DMS79 (cell line): ENCODE data around the gene SPINK13.
"Not testable (repeated sequence)": the region's sequence is repeated elsewhere in the genome, so short reads cannot be mapped to it uniquely, and the experiment has no call there.

Experiments used
- DNase-seq: peaks from one replicate; lab custom pipeline; 2025; lab: John Stamatoyannopoulos, UW

SPINK13 gene

DNA sequence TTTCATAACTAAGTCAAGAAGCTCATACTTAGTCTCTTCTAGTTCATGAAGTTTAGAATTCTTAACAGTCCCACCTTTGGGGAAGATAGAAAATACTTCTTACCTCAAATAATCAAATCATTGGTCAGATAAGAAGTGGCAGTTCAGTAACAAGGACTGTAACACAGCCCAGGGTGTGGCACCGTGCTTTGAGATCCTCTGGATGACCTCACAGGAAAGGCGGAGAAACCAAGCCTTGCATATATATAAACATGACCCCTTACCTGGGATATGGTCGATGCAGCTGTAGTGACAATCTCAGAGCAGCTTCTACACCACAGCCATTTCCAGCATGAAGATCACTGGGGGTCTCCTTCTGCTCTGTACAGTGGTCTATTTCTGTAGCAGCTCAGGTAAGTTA, 43.6 kb downstream of the SPINK13 start, which contains the start of gene SPINK7:
TSS of gene SPINK7 (plus strand) at position 271 of the 400 bp plus-strand sequence. CDS start at position 332, 61 bp downstream.
- DNase-seq = no peak

- DNase-seq = no peak
Observed at GRCh38 chr5:148314187-148314586, 45.6 kb downstream of the SPINK13 start.

DNA sequence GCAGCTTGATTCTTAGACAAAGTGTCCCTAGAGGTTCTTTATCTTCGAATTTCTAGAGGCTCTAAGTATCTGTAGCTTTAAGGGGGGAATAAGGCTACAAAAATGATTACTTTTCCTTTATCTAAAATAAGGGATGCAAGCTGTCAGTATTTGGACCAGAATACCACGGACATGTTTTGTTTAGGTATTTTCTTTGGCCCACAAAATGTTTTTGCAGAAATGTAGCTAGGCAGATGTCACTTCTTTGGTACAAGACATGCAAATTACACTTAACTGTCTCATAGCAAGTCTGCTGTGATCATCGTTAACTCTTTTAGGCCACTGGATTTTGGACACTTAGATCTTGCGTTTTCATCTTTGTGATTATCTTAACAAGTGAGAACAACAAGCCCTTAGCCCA, 46.1 kb downstream of the SPINK13 start:
- no peak for DNase-seq

DNA sequence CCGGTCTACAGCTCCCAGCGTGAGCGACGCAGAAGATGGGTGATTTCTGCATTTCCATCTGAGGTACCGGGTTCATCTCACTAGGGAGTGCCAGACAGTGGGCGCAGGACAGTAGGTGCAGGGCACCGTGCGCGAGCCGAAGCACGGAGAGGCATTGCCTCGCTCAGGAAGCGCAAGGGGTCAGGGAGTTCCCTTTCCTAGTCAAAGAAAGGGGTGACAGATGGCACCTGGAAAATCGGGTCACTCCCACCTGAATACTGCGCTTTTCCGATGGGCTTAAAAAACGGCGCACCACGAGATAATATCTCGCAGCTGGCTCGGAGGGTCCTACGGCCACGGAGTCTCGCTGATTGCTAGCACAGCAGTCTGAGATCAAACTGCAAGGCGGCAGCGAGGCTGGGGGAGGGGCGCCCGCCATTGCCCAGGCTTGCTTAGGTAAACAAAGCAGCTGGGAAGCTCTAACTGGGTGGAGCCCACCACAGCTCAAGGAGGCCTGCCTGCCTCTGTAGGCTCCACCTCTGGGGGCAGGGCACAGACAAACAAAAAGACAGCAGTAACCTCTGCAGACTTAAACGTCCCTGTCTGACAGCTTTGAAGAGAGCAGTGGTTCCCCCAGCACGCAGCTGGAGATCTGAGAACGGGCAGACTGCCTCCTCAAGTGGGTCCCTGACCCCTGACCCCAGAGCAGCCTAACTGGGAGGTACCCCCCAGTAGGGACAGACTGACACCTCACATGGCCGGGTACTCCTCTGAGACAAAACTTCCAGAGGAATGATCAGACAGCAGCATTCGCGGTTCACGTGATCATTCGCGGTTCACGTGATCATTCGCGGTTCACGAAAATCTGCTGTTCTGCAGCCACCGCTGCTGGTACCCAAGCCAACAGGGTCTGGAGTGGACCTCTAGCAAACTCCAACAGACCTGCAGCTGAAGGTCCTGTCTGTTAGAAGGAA, 51.7 kb downstream of the SPINK13 start:
- not testable (repeated sequence) for DNase-seq

GRCh38 chr5:148333262-148333849, 64.8 kb downstream of the SPINK13 start:
- DNase-seq = no peak

- no peak for DNase-seq
Observed at GRCh38 chr5:148335259-148335658, 66.7 kb downstream of the SPINK13 start, which contains the start of gene SPINK9. Gene SPINK9 (plus strand): TSS chr5:148335559. CDS start chr5:148335614, 55 bp downstream.
